Breast epithelium (tissue), 3 donors: ENCODE data around the gene PRR18.

Source experiments
- CTCF ChIP-seq, 3 donors: fragments of 450-650 bp; IDR thresholded peaks; one replicate each; pipeline ENCODE4 v1.5.1; 2016 to 2017; ENCODE audit warnings: antibody characterized with exemption in 3 of 3, mild to moderate bottlenecking in 3 of 3, moderate library complexity in 3 of 3
- POLR2A ChIP-seq: fragments of 450-650 bp; IDR thresholded peaks from one replicate; pipeline ENCODE4 v1.6.1; 2016; ENCODE audit warnings: antibody characterized with exemption, mild to moderate bottlenecking, moderate library complexity
- POLR2AphosphoS5 ChIP-seq, 3 donors: sonication (generic); formaldehyde crosslinking; IDR thresholded peaks; one replicate each; pipeline ENCODE4 v1.6.1; 2017; ENCODE audit warnings: antibody characterized with exemption in 3 of 3

GRCh38 chr6:166269301-166270039, 38.7 kb downstream of the PRR18 start:
- TF ChIP-seq CTCF (IDR thresholded peaks at IDR 0.05) (no peak), POLR2AphosphoS5 (IDR thresholded peaks at IDR 0.05) (no peak), POLR2A (no peak)
